GM12891 (cell line): Measurements from ENCODE around the gene SATL1.
"Not testable (repeated sequence)": the region's sequence is repeated elsewhere in the genome, so short reads cannot be mapped to it uniquely, and the experiment has no call there.

Source experiments
- PAX5 ChIP-seq: IDR thresholded peaks from 2 replicates; pipeline ENCODE4 v1.6.1; 2011; ENCODE audit warnings: low read length, moderate library complexity, mild to moderate bottlenecking; ENCODE audit not compliant: insufficient read depth, severe bottlenecking
- POLR2A ChIP-seq: IDR thresholded peaks from 2 replicates; pipeline ENCODE4 v1.6.1; 2011; ENCODE audit warnings: low read depth, low read length, control low read depth
- POLR2AphosphoS5 ChIP-seq: IDR thresholded peaks from 2 replicates; pipeline ENCODE4 v1.6.1; 2011; ENCODE audit warnings: low read depth, low read length, control low read depth
- SPI1 ChIP-seq: IDR thresholded peaks from 2 replicates; pipeline ENCODE4 v1.6.1; 2011; ENCODE audit warnings: low read depth, low read length, control low read depth
- TAF1 ChIP-seq: IDR thresholded peaks from 2 replicates; pipeline ENCODE4 v1.6.1; 2011; ENCODE audit warnings: low read depth, low read length, control low read depth

- not testable (repeated sequence) for TF ChIP-seq POLR2A, POLR2AphosphoS5, SPI1, TAF1, PAX5
These were observed 41.7 kb upstream of the SATL1 start for GRCh38 chrX:85285286-85285685.
